SKM-1 treated with dmso at 0.1 percent for 144 hours (cell line): Measurements from ENCODE around the gene PPP1R14B.

ENCODE experiments used
- DNase-seq: peaks from one replicate; lab custom pipeline; 2025; ENCODE audit not compliant: unreplicated experiment; lab: John Stamatoyannopoulos, UW

Gene PPP1R14B

DNA sequence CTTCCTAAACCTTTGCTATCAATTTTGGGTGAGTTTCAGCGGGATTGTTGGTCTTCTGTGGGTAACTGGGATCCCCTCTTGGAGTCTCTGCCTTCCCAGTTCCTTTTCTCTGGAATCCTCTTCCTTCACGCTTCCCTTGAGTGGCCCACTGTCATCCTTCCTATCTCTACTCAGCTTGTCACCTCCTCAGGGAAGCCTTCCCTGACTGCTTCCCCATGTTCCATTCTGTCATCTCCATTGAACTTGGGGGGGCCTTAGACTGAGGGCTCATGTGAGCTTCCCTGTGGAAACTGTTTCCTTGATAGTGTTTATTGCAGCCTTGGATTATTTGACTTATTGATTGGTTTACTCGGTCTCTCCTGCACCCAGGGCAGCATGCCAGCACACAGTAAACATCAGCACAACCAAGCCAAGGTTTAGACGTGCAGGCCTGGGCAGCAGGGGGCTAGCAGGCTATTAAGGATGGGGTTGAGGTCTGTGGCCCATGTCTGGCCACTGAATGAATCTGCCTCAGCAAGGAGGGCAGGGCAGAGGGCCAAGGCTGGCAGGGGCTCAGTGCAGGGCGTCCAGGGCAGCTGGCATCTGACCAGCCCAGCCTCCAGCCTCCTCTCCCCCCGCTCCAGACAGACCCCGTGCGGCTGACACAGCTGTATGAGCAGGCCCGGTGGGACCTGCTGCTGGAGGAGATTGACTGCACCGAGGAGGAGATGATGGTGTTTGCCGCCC lies 28.0 kb downstream of the PPP1R14B start:
- DNase-seq, result no peak

DNA sequence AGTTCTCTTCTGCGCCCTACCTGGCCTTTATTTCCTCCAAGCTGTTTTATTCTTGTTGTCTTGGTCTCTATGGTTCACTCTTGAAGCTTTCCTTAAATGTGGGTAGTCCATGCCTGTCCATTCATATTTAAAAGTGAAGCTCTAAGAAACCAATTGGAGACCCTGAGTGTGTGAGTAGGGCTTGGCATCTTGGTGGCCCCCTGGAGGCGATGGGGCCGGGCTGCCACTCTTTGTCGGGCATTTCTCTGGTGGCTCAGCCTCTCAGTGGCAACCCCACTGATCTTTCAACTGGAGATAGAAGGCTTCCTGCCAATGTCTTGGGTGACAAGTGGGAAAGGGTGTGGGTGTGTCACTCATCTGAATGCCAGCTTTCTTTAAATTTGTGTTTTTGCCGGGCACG lies 29.9 kb downstream of the PPP1R14B start:
- DNase-seq, result no peak

DNA sequence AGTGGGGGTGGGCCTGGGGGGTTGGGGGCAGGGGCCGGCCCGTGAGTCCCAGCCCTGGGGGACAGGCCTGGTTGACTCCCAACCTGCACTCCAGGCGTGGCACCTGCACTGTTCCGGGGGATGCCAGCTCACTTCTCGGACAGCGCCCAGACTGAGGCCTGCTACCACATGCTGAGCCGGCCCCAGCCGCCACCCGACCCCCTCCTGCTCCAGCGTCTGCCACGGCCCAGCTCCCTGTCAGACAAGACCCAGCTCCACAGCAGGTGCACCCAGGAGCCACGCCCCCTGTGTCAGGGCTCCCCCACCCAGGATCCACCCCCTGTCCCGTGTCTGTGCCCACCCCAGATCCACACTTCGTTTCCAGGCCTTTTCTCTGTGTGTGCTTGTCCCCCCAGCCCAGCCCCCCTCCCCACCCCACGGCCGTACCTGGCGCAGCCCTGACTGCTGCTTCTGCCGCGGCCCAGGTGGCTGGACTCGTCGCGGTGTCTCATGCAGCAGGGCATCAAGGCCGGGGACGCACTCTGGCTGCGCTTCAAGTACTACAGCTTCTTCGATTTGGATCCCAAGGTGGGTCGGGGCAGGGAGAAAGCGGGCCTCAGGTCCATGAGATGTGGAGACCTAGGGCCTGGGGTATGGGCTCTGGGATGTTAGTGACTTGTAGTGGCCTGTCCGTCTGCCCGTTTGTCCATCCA lies 35.4 kb downstream of the PPP1R14B start:
- DNase-seq, result no peak

DNA sequence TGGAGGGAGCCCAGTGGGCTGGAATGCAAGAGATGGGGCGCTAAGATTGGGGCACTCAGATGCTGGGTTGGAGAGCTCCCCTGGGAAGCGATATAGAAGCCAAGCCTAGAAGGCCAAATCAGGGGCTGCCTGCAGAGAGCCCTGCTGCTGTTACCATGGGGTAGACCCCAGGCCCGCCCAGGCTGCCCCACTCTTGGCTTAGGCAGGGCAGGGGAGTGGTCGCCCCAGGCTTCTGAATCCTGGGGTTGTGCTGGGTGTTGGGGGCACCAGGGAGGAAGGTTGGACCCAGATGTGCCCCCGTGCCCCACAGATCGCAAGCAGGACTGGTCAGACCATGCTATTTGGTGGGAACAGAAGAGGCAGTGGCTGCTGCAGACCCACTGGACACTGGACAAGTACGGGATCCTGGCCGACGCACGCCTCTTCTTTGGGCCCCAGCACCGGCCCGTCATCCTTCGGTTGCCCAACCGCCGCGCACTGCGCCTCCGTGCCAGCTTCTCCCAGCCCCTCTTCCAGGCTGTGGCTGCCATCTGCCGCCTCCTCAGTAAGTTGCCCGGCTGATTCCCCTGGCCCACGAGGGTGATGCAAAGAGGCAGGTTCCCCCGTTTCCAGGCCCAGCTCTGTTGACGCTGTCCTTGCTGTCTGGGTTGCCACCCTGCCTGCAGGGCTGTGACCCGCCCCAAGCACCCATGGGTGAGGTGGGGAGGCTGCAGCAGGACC lies 36.3 kb downstream of the PPP1R14B start:
- no peak for DNase-seq

DNA sequence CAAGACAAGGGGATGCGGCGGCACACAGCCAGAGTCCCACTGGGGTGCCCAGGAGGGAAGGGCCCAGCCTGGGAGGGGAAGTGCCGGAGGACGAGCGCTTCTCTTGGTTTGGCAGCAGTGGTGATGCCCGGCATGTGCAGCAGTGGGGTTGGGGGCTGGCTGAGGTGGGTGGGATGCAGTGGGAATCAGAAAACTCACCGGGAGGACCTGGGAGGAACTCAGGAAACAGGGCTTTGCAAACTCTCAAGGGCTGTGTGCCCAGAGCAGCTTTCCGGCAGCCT lies 37.2 kb downstream of the PPP1R14B start:
- no peak for DNase-seq

DNA sequence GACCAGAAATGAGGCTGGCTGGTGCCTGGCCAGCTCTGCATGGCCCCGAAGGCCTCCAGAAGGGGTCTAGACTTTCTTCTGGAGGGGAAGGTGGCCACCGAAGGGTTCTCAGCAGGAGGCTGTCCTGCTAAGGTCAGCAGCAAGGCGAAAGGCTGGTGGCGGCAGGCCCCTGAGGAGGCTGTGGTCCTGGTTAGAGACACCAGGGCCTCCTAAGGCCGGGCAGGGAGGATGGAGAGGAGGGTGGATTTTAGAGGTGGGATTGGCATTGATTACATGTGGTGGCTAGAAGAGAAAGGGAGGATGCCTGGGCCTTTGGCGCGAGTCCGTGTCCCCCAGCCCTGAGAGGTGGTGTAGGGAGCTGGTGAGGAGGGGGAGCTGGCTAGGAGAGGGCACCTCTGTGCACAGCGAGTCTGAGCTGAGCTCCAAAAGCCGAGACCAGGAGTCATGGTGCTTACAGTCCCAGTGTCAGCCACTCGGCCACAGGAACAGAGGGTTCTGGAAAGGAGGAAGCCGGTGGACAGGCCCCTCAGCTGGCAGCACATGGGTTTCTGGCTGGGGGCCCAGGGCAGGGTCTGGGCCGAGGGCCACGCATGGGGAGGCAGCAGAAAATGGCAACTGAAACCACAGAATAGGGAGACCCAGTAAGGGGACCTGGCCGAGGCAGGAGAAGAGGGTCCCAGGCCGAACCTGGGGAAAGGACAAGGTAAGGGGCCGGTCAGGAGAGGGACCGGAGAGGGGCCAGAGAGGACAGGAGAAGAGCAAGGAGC lies 37.8 kb downstream of the PPP1R14B start:
- no peak for DNase-seq

DNA sequence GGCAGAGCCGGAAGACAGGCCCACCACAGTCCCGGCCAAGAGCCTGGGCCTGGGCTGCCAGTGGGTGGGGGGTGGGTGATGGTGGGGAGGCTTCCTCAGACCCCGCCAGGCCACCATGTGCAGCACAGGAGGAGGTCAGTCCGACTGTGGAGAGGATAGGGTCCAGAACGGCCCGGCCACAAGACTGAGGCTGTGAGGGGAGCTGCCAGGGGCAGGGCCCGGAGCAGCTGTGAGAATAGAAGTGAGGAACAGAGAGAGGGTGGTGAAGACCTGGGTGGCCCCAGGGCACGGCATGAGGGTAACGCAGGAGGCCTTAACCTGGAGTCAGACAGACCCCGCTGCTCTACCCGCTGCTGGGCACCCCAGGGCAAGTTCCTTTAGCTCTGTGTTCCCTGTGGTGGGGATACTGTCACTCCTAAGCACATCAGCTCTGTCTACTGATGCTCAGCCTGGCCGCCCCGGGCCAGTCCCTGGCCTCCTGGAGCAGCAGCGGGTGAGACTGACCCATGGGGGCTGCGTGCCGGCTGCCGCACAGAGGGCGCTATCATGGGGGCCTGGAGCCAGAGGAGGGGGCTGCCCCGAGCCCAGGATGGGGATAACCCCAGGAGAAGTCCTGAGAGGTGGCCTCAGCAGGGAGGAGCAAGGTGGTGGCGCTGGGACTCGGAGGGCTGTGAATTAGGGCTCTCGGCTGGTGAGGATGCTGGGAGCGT lies 38.5 kb downstream of the PPP1R14B start:
- no peak for DNase-seq

DNA sequence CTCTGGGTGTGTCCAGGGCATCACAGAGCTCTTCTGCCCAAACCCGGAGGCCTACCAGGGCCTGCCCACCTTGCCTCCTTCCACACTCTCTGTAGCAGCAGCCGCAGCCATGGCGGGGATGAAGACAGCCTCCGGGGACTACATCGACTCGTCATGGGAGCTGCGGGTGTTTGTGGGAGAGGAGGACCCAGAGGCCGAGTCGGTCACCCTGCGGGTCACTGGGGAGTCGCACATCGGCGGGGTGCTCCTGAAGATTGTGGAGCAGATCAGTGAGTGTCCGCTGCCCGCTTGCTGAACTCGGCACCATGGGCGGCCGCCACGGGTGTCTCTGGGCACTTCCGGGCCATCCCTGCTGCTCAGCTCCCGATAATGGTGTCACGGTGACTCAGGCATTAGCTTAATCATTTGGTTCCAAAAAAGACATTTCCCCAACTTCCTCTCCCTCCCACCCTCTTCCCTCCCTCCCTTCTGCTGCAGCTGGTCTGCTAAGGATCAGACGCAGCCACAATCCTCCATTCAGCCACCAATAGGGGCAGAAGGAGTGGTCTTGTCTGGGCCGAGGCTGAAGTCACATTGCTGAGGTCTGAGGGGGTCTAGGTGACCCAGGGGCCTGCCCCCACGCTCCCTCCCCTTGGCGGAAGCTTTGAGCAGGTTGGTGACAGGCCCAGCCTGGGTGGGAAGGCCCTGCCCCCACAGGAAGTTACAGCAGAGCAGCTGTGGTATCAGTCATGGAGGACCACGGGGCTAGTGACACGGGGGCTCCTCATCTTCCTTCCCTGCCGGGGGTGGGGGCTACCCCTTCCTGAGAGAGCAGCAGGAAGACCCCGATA lies 39.3 kb downstream of the PPP1R14B start:
- DNase-seq, result peak; percentile 84

DNA sequence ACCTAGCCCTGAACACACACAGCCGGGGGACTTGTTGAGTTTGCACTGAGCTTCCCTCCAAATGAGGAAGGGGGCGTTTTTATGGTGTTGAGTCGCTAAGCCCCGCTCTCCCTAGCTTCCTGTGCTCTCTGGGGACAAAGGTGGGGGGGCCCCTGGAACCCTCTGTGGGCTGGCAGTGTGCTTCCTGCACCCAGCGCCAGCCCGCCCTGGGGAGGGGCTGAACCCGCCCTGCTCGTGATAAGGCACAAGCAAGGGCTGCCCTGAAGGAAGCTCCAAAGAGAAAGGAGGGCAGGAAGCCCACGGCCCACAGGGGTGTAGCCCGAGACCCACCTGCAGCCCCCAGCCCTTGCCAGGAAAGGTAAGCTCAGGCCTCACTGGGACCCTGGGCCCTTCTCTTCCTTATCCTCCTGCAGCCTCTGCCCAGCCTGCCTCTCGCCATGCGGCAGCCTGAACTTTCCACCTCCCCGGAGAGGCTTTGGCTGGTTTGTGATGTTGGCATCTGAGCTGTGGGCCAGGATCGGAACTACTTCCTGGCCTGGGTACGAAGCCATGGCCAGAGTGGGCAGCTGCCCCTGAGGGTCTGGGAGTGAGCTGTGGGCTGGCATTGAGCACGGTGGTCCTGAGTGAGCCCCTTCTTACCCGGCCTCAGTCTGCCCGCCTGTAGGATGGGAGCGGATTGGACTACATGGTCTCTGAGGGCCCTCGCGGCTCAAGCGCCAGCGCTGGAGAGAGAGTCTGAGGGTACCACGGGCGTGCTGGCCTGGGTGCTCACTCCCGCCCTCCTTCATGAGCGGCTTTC lies 40.1 kb downstream of the PPP1R14B start, which contains the start of gene FERMT3:
FERMT3 (plus strand) TSS at position 265 of the 799 bp plus-strand sequence. CDS start 644 bp downstream, outside the sequence.
- peak; percentile 72 for DNase-seq

DNA sequence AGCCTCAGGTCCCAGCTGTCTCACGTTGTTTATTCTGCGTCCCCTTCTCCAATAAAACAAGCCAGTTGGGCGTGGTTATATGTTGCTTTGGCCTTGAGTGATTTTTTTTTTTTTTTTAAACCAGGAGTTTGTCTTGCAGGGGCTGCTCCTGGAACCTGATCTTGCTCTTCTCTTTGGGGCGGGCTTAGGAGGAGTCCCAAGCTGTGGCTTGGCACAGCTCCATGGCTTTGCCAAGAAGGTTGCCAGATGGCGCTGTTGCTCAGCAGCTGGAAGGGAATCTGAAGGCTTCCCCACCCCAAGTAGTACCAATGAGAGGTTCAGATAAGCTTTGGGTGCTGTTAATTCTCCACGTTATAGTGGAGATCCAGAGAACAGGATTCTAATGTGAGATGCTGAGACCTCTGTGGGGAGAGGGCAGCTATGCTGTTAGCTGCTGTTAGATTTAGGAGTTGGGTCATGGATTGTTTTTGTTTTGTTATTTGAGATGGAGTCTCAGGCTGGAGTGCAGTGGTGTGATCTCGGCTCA lies 42.2 kb downstream of the PPP1R14B start:
- DNase-seq, result peak; percentile 43

DNA sequence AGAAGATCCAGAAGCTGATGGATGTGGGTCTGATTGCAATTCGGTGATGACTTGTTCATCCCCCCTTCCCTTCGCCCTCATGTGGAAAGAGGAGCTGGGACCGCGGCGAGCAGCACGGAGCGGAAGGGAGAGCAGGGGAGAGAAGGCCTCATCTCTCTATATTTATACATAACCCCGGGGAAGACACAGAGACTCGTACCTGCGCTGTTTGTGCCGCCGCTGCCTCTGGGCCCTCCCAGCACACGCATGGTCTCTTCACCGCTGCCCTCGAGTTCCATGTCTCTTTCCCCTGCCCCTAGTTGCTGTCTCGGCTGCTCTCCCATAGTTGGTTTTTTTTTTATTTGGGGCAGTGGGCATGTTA lies 42.7 kb downstream of the PPP1R14B start:
- DNase-seq, result no peak

DNA sequence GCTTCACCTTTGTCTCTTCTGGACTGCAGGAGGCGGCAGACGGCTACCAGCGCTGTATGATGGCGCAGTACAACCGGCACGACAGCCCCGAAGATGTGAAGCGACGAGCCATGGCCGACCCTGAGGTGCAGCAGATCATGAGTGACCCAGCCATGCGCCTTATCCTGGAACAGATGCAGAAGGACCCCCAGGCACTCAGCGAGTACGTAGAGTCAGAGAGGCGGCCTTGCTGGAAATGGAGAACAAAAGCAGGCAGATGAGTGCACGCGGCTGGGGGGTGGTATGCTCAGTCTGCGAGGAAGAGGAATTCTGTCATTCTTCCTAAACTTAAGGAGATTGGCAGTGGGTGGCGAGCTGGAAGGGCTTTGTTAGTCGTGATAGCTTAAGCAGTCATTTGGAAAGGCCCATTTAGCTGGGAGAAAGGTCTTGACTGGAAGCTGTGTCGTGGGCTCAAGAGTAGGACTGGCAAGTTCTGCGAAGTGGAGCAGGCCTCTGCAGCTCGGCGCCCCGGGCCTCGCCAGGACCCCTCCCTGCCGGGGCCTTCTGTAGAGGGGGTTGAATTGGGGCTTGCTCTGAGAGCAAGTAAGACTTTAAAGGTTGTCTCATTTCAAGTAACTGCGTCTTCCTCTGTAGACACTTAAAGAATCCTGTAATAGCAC lies 43.2 kb downstream of the PPP1R14B start:
- DNase-seq, result no peak

DNA sequence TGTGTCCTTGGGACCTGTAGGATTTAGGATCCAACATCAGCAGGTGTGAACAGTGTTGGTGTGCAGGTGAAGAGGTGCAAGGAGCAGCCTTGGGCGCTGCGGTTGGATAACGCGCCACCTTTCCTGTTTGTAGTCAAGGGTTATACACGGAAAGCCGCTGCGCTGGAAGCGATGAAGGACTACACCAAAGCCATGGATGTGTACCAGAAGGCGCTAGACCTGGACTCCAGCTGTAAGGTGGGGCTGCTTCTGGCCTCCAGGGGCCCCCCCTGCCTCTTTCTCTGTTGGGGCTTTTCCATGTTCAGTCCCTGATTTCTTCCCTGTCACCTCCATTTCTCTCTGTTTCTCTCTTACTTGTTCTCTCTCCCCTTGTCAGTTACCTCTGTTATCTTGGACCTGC lies 43.8 kb downstream of the PPP1R14B start:
- DNase-seq, result no peak

DNA sequence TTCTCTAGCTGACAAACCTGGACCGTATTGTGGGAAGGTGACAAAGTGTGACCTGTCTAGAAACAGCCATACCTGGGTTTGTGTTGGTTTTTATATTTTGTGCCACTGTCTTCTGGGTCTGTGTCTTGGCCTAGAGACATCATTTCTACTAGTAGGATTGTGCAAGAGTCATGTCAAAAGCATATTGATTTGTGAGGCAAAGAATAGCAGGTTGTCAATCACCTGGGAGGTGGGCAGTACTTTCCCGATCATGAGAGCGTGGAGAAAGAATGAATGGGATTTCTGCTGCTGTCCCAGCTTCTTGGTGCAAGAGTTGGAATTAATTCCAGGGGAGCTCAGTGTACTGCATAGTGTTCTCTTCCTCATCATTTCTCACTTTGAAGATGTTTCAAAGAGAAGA lies 45.2 kb downstream of the PPP1R14B start:
- DNase-seq, result no peak

DNA sequence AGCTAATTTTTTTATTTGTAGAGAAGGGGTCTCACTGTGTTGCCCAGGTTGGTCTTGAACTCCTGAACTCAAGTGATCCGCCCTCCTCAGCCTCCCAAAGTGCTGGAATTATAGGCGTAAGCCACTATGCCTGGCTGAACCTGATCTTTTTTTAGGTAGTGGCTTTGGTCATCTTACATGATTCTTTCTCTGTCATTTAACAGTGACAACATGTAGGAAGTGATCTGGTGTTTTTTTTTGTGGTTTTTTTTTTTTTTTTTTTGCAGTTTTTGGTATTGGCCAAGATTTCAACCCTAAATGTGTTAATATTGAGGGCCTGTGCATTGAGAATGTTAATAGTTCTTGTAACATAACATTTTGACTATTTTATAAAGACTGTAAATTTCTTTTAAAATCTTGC lies 48.2 kb downstream of the PPP1R14B start:
- DNase-seq, result no peak

DNA sequence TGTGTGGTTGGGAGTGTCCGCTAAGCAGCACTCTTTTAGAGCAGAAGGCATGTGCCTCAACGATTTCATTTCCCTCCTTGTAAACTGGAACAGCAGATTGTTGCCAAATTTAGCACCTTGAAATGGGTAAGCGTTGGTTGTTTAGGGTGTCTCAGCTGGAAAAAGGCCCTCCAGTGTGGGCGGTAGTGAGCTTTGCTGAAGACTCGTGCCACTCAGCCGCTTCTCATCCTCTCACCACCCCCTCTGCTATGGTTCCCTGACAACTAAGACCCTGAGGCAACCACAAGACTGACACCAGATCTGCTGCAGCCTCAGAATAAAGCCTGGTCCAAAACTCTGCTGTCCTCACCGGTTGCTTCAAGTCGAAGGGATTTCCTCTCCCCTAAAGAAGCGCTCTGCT lies 50.1 kb downstream of the PPP1R14B start:
- DNase-seq, result no peak
